ENCODE data around the gene ZBTB40. TPM values are rescaled to one million over a fixed set of nuclear protein-coding genes. Genes with fewer than 3 reads are reported as not detected.

Gene ZBTB40
- total RNA-seq, 1 experiment from 2014 or later = 11.5 TPM

- Mint-ChIP-seq H3K27me3 (ENCODE audit: low read depth) (peaks cover 3% of the 10 kb centered on the region; the same call in 1 of the 2 replicates), H3K27ac (no peak overlapping the region; the same call in 1 of the 2 replicates), H3K4me1 (peaks cover 39% of the 10 kb centered on the region), H3K9me3 (peaks cover 24% of the 10 kb centered on the region), H3K36me3 (peaks cover 26% of the 10 kb centered on the region), H3K4me3 (no peak overlapping the region)
- ATAC-seq (no peak), DNase-seq (ENCODE audit: low spot score) (no peak)
- CTCF ChIA-PET = no interaction called here
- POLR2A ChIA-PET = no interaction called here
- no peak for TF ChIP-seq ATF1 (CRISPR knock-in tag; IDR thresholded peaks at IDR 0.05)
- TF ChIP-seq, protein P1, sequence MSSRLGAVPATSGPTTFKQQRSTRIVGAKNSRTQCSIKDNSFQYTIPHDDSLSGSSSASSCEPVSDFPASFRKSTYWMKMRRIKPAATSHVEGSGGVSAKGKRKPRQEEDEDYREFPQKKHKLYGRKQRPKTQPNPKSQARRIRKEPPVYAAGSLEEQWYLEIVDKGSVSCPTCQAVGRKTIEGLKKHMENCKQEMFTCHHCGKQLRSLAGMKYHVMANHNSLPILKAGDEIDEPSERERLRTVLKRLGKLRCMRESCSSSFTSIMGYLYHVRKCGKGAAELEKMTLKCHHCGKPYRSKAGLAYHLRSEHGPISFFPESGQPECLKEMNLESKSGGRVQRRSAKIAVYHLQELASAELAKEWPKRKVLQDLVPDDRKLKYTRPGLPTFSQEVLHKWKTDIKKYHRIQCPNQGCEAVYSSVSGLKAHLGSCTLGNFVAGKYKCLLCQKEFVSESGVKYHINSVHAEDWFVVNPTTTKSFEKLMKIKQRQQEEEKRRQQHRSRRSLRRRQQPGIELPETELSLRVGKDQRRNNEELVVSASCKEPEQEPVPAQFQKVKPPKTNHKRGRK (CRISPR knock-in tag; IDR thresholded peaks at IDR 0.05; ENCODE audit: borderline replicate concordance) = no peak
- no peak for TF ChIP-seq ESRRA (CRISPR knock-in tag; IDR thresholded peaks at IDR 0.05; ENCODE audit: borderline replicate concordance)
- TF ChIP-seq ZNF425 (CRISPR knock-in tag; conservative IDR thresholded peaks at IDR 0.05) = no peak
- TF ChIP-seq, protein P2, sequence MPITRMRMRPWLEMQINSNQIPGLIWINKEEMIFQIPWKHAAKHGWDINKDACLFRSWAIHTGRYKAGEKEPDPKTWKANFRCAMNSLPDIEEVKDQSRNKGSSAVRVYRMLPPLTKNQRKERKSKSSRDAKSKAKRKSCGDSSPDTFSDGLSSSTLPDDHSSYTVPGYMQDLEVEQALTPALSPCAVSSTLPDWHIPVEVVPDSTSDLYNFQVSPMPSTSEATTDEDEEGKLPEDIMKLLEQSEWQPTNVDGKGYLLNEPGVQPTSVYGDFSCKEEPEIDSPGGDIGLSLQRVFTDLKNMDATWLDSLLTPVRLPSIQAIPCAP (CRISPR knock-in tag; IDR thresholded peaks at IDR 0.05) = no peak
- no peak for TF ChIP-seq MAX (CRISPR knock-in tag; IDR thresholded peaks at IDR 0.05)
- TF ChIP-seq ZBTB21 (CRISPR knock-in tag; IDR thresholded peaks at IDR 0.05; ENCODE audit: borderline replicate concordance) = no peak
- TF ChIP-seq ZNF423 (CRISPR knock-in tag; IDR thresholded peaks at IDR 0.05) = no peak
- TF ChIP-seq RORB (CRISPR knock-in tag; IDR thresholded peaks at IDR 0.05) = no peak
- TF ChIP-seq EMX1 (CRISPR knock-in tag; IDR thresholded peaks at IDR 0.05) = no peak
- TF ChIP-seq CDX4 (CRISPR knock-in tag; IDR thresholded peaks at IDR 0.05; ENCODE audit: borderline replicate concordance) = no peak
- no peak for TF ChIP-seq FOXP1 (CRISPR knock-in tag; IDR thresholded peaks at IDR 0.05; ENCODE audit: borderline replicate concordance)
Measured at GRCh38 chr1:22444856-22445255, 6.8 kb upstream of the ZBTB40 start.

- H3K4me1 Mint-ChIP-seq = peaks cover 43% of the 10 kb centered on the region
- ATAC-seq = no peak
- no peak overlapping the region for H3K4me3 Mint-ChIP-seq
- no peak overlapping the region for H3K27ac Mint-ChIP-seq
- POLR2A ChIA-PET = no interaction called here
- CTCF ChIA-PET = no interaction called here
- H3K27me3 Mint-ChIP-seq (ENCODE audit: low read depth) = peaks cover 3% of the 10 kb centered on the region; the same call in 1 of the 2 replicates
- H3K9me3 Mint-ChIP-seq = peaks cover 9% of the 10 kb centered on the region
- H3K36me3 Mint-ChIP-seq = peaks cover 7% of the 10 kb centered on the region
- no peak for DNase-seq (ENCODE audit: low spot score)
- TF ChIP-seq FOXJ3 (CRISPR knock-in tag; IDR thresholded peaks at IDR 0.05; ENCODE audit: borderline replicate concordance) = no peak
- no peak for TF ChIP-seq NR2C2 (CRISPR knock-in tag; IDR thresholded peaks at IDR 0.05)
- no peak for TF ChIP-seq NFATC4 (CRISPR knock-in tag; IDR thresholded peaks at IDR 0.05)
- no peak for TF ChIP-seq ZBTB21 (CRISPR knock-in tag; IDR thresholded peaks at IDR 0.05; ENCODE audit: borderline replicate concordance)
- no peak for TF ChIP-seq OVOL2 (CRISPR knock-in tag; IDR thresholded peaks at IDR 0.05; ENCODE audit: borderline replicate concordance)
- TF ChIP-seq, protein P3, sequence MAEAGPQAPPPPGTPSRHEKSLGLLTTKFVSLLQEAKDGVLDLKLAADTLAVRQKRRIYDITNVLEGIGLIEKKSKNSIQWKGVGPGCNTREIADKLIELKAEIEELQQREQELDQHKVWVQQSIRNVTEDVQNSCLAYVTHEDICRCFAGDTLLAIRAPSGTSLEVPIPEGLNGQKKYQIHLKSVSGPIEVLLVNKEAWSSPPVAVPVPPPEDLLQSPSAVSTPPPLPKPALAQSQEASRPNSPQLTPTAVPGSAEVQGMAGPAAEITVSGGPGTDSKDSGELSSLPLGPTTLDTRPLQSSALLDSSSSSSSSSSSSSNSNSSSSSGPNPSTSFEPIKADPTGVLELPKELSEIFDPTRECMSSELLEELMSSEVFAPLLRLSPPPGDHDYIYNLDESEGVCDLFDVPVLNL (CRISPR knock-in tag; IDR thresholded peaks at IDR 0.05; ENCODE audit: borderline replicate concordance, low read depth) = no peak
- TF ChIP-seq, protein P4, sequence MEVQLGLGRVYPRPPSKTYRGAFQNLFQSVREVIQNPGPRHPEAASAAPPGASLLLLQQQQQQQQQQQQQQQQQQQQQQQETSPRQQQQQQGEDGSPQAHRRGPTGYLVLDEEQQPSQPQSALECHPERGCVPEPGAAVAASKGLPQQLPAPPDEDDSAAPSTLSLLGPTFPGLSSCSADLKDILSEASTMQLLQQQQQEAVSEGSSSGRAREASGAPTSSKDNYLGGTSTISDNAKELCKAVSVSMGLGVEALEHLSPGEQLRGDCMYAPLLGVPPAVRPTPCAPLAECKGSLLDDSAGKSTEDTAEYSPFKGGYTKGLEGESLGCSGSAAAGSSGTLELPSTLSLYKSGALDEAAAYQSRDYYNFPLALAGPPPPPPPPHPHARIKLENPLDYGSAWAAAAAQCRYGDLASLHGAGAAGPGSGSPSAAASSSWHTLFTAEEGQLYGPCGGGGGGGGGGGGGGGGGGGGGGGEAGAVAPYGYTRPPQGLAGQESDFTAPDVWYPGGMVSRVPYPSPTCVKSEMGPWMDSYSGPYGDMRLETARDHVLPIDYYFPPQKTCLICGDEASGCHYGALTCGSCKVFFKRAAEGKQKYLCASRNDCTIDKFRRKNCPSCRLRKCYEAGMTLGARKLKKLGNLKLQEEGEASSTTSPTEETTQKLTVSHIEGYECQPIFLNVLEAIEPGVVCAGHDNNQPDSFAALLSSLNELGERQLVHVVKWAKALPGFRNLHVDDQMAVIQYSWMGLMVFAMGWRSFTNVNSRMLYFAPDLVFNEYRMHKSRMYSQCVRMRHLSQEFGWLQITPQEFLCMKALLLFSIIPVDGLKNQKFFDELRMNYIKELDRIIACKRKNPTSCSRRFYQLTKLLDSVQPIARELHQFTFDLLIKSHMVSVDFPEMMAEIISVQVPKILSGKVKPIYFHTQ (CRISPR knock-in tag; IDR thresholded peaks at IDR 0.05) = no peak
- no peak for TF ChIP-seq CREM (CRISPR knock-in tag; IDR thresholded peaks at IDR 0.05)
- TF ChIP-seq CREB1 (CRISPR knock-in tag; IDR thresholded peaks at IDR 0.05) = no peak
- TF ChIP-seq TCF7 (CRISPR knock-in tag; IDR thresholded peaks at IDR 0.05; ENCODE audit: low read depth) = no peak
- no peak for TF ChIP-seq ZNF423 (CRISPR knock-in tag; IDR thresholded peaks at IDR 0.05)
- no peak for TF ChIP-seq FOXP4 (CRISPR knock-in tag; IDR thresholded peaks at IDR 0.05)
- no peak for TF ChIP-seq GABPB1 (CRISPR knock-in tag; IDR thresholded peaks at IDR 0.05)
- TF ChIP-seq RORB (CRISPR knock-in tag; IDR thresholded peaks at IDR 0.05) = no peak
Measured at GRCh38 chr1:22447621-22448111, 4.0 kb upstream of the ZBTB40 start.
